Erythroblast (primary cell): ENCODE results near the gene ZNF236.

ENCODE experiments used
- GATA1 ChIP-seq: IDR thresholded peaks from 2 replicates; pipeline ENCODE4 v1.6.1; 2011; ENCODE audit warnings: low read depth, mild to moderate bottlenecking, control low read depth, low read length, moderate library complexity
- POLR2A ChIP-seq: IDR thresholded peaks from 2 replicates; pipeline ENCODE4 v1.6.1; 2011; ENCODE audit warnings: mild to moderate bottlenecking, low read length

DNA sequence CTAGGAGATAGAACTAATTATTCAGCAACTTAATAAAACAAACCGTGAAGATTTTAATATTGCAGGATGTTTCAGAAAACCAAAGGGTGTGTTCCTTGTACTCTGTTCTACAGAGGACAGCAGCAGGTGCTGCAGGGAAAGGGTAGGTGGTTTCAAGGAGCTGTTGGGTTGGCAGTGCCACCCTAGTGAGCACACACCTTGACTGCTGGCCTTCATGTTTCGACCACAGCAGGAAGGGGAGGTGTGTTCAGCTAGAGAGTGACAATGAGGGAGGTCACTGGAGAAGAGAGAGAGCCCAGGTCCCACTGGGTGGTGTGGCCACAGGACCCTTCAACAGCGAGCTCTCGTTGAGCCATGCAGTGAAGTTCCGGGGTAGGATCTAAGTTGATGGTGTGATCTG is 98.6 kb downstream of the ZNF236 start:
- TF ChIP-seq POLR2A (no peak), GATA1 (no peak)
